ENCODE measurements around the gene PRKCQ.

GRCh38 chr10:6622921-6623320, 42.8 kb upstream of the PRKCQ start:
- no peak for TF ChIP-seq CTCF (IDR thresholded peaks at IDR 0.05)
- TF ChIP-seq POLR2A (IDR thresholded peaks at IDR 0.05): no peak

Data from testis (tissue), 2 donors.